HG03354 (cell line): ENCODE data around the gene ANO3.

ENCODE experiments used
- ATAC-seq: cut with Tn5 transposase; IDR thresholded peaks from one replicate; pipeline ENCODE4 v1.9.1; 2021; ENCODE audit warnings: mild to moderate bottlenecking; ENCODE audit not compliant: unreplicated experiment, poor library complexity, severe bottlenecking

ANO3 gene

GRCh38 chr11:26350002-26350401 is 18.1 kb downstream of the ANO3 start:
- no peak for ATAC-seq

- no peak for ATAC-seq
Measured at GRCh38 chr11:26353010-26353409, 21.1 kb downstream of the ANO3 start.

- no peak for ATAC-seq
Measured at GRCh38 chr11:26359055-26359454, 27.1 kb downstream of the ANO3 start.

GRCh38 chr11:26365284-26365683 is 33.4 kb downstream of the ANO3 start:
- no peak for ATAC-seq

GRCh38 chr11:26377619-26378018 is 45.7 kb downstream of the ANO3 start:
- no peak for ATAC-seq

- no peak for ATAC-seq
Measured at GRCh38 chr11:26399336-26399735, 67.4 kb downstream of the ANO3 start.

- ATAC-seq: no peak
Measured at GRCh38 chr11:26410706-26411366, 78.9 kb downstream of the ANO3 start.

- ATAC-seq: no peak
Measured at GRCh38 chr11:26412955-26413354, 81.0 kb downstream of the ANO3 start.

GRCh38 chr11:26418386-26418912 is 86.5 kb downstream of the ANO3 start:
- no peak for ATAC-seq

- no peak for ATAC-seq
Measured at GRCh38 chr11:26420331-26420730, 88.4 kb downstream of the ANO3 start.

- no peak for ATAC-seq
Measured at GRCh38 chr11:26424255-26424654, 92.3 kb downstream of the ANO3 start.

- no peak for ATAC-seq
Measured at GRCh38 chr11:26439854-26440253, 107.9 kb downstream of the ANO3 start.

GRCh38 chr11:26442131-26442530 is 110.2 kb downstream of the ANO3 start:
- ATAC-seq: no peak

- ATAC-seq: no peak
Measured at GRCh38 chr11:26443617-26444016, 111.7 kb downstream of the ANO3 start.

GRCh38 chr11:26457636-26458035 is 125.7 kb downstream of the ANO3 start:
- ATAC-seq: no peak

GRCh38 chr11:26465274-26465673 is 133.3 kb downstream of the ANO3 start:
- no peak for ATAC-seq

GRCh38 chr11:26467506-26467905 is 135.6 kb downstream of the ANO3 start:
- no peak for ATAC-seq

GRCh38 chr11:26470992-26471391 is 139.1 kb downstream of the ANO3 start:
- no peak for ATAC-seq

GRCh38 chr11:26473216-26474194 is 141.6 kb downstream of the ANO3 start:
- ATAC-seq: no peak

GRCh38 chr11:26474401-26474800 is 142.5 kb downstream of the ANO3 start:
- no peak for ATAC-seq

GRCh38 chr11:26477396-26477795 is 145.5 kb downstream of the ANO3 start:
- ATAC-seq: no peak
